Mesodermal cell (in vitro differentiated cells): Measurements from ENCODE around the gene SOHLH2. TPM values are rescaled to one million over a fixed set of nuclear protein-coding genes. Genes with fewer than 3 reads are reported as not detected.

Experiments
- H3K27ac ChIP-seq: 2 replicates; pipeline ENCODE4 v1.7.0; 2013; ENCODE audit warnings: mild to moderate bottlenecking, low read depth, low read length, moderate library complexity; ENCODE audit not compliant: severe bottlenecking
- H3K36me3 ChIP-seq: 2 replicates; pipeline ENCODE4 v1.7.1; 2013; ENCODE audit warnings: mild to moderate bottlenecking, low read length, moderate library complexity; ENCODE audit not compliant: control insufficient read depth, insufficient read depth
- H3K4me1 ChIP-seq: one replicate; pipeline ENCODE4 v1.7.1; 2013; ENCODE audit warnings: mild to moderate bottlenecking, low read length; ENCODE audit not compliant: insufficient read depth, control insufficient read depth, poor library complexity, severe bottlenecking
- H3K4me3 ChIP-seq: 2 replicates; pipeline ENCODE4 v1.7.0; 2013; ENCODE audit warnings: low read length, control low read depth, mild to moderate bottlenecking; ENCODE audit not compliant: insufficient read depth, poor library complexity, severe bottlenecking; ENCODE audit errors: extremely low read depth
- H3K9me3 ChIP-seq: 2 replicates; pipeline ENCODE4 v1.7.1; 2013; ENCODE audit warnings: mild to moderate bottlenecking, low read length, moderate library complexity; ENCODE audit not compliant: control insufficient read depth
- WGBS, 2 experiments: methylation state at CpG; one replicate each; pipeline ENCODE4 v1.1.5; 2013; ENCODE audit warnings: missing lambda C conversion rate in 2 of 2; ENCODE audit not compliant: insufficient coverage in 2 of 2; 5-methylcytosine and 5-hydroxymethylcytosine counted together
- polyA plus RNA-seq, 2 experiments: library from polyadenylated mRNA; stranded (reverse); fragments of 50-300 nt; gene quantifications; one replicate each; pipeline ENCODE4 v1.2.3, GENCODE V29; 2013

Gene SOHLH2
- 0.22 TPM for polyA plus RNA-seq (2013, experiment 1 of 2)
- polyA plus RNA-seq (2013, experiment 2 of 2) = 0.66 TPM

- no peaks in the 10 kb centered on the region for H3K9me3 ChIP-seq
- H3K4me3 ChIP-seq = no peak within 1 kb of the TSS
- no peaks in the 10 kb centered on the region for H3K4me1 ChIP-seq
- H3K27ac ChIP-seq = no peak within 1 kb of the TSS
- WGBS, 2 experiments = 94 to 96% methylated on average over 29 to 47 of the region's 53 CpGs
- H3K36me3 ChIP-seq = no peaks in the 10 kb centered on the region
These were observed at the start of gene SOHLH2 for GRCh38 chr13:36214163-36214921. Gene SOHLH2 (minus strand): TSS chr13:36214556. CDS start chr13:36214526, 30 bp downstream.

GRCh38 chr13:36261976-36262375 is 47.6 kb upstream of the SOHLH2 start:
- H3K4me1 ChIP-seq = no peaks in the 10 kb centered on the region
- no peaks in the 10 kb centered on the region for H3K9me3 ChIP-seq
- no peak overlapping the region for H3K4me3 ChIP-seq
- no peaks in the 10 kb centered on the region for H3K36me3 ChIP-seq
- H3K27ac ChIP-seq = no peak overlapping the region

- WGBS, 2 experiments = 86 to 87% methylated on average over 3 of the region's 3 CpGs
- Histone ChIP-seq H3K4me3 (no peak overlapping the region), H3K4me1 (no peaks in the 10 kb centered on the region), H3K36me3 (no peaks in the 10 kb centered on the region), H3K9me3 (no peaks in the 10 kb centered on the region), H3K27ac (no peak overlapping the region)
These were observed 46.7 kb upstream of the SOHLH2 start for GRCh38 chr13:36261011-36261410.

- Histone ChIP-seq H3K36me3 (no peaks in the 10 kb centered on the region), H3K4me3 (no peak overlapping the region), H3K9me3 (no peaks in the 10 kb centered on the region), H3K27ac (no peak overlapping the region), H3K4me1 (no peaks in the 10 kb centered on the region)
- 95 to 98% methylated on average over 6 to 8 of the region's 8 CpGs for WGBS, 2 experiments
These were observed 45.2 kb upstream of the SOHLH2 start for GRCh38 chr13:36259361-36260137.

GRCh38 chr13:36258831-36259230 is 44.5 kb upstream of the SOHLH2 start:
- Histone ChIP-seq H3K27ac (no peak overlapping the region), H3K4me3 (no peak overlapping the region), H3K4me1 (no peaks in the 10 kb centered on the region), H3K36me3 (no peaks in the 10 kb centered on the region), H3K9me3 (no peaks in the 10 kb centered on the region)
- WGBS, 2 experiments = 87 to 90% methylated on average over 8 of the region's 8 CpGs

GRCh38 chr13:36251526-36251925 is 37.2 kb upstream of the SOHLH2 start:
- Histone ChIP-seq H3K36me3 (peaks cover 11% of the 10 kb centered on the region), H3K27ac (no peak overlapping the region), H3K4me1 (no peaks in the 10 kb centered on the region), H3K4me3 (no peak overlapping the region), H3K9me3 (peaks cover 11% of the 10 kb centered on the region)

GRCh38 chr13:36251017-36251416 is 36.7 kb upstream of the SOHLH2 start:
- Histone ChIP-seq H3K4me3 (no peak overlapping the region), H3K4me1 (no peaks in the 10 kb centered on the region), H3K36me3 (peaks cover 11% of the 10 kb centered on the region), H3K27ac (no peak overlapping the region), H3K9me3 (peaks cover 11% of the 10 kb centered on the region)
- WGBS, 2 experiments = 93 to 100% methylated on average over 2 of the region's 4 CpGs

GRCh38 chr13:36248700-36249099 is 34.3 kb upstream of the SOHLH2 start:
- peaks cover 11% of the 10 kb centered on the region for H3K36me3 ChIP-seq
- H3K27ac ChIP-seq = no peak overlapping the region
- H3K4me1 ChIP-seq = no peaks in the 10 kb centered on the region
- no peak overlapping the region for H3K4me3 ChIP-seq
- peaks cover 11% of the 10 kb centered on the region for H3K9me3 ChIP-seq

GRCh38 chr13:36244990-36245389 is 30.6 kb upstream of the SOHLH2 start:
- WGBS, 2 experiments = 91% methylated on average over 1 of the region's 1 CpG; no CpG with 5 or more reads in 1 of the 2 experiments
- H3K36me3 ChIP-seq = peaks cover 11% of the 10 kb centered on the region
- peaks cover 11% of the 10 kb centered on the region for H3K9me3 ChIP-seq
- no peak overlapping the region for H3K27ac ChIP-seq
- H3K4me1 ChIP-seq = no peaks in the 10 kb centered on the region
- H3K4me3 ChIP-seq = no peak overlapping the region

GRCh38 chr13:36244073-36244472 is 29.7 kb upstream of the SOHLH2 start:
- H3K27ac ChIP-seq = no peak overlapping the region
- H3K9me3 ChIP-seq = peaks cover 11% of the 10 kb centered on the region
- 80 to 100% methylated on average over 1 of the region's 2 CpGs for WGBS, 2 experiments
- no peak overlapping the region for H3K4me3 ChIP-seq
- H3K4me1 ChIP-seq = no peaks in the 10 kb centered on the region
- peaks cover 11% of the 10 kb centered on the region for H3K36me3 ChIP-seq

- Histone ChIP-seq H3K4me1 (no peaks in the 10 kb centered on the region), H3K36me3 (peaks cover 9% of the 10 kb centered on the region), H3K27ac (no peak overlapping the region), H3K4me3 (no peak overlapping the region), H3K9me3 (peaks cover 11% of the 10 kb centered on the region)
- WGBS, 2 experiments = 80 to 100% methylated on average over 1 of the region's 2 CpGs
These were observed 28.4 kb upstream of the SOHLH2 start for GRCh38 chr13:36242761-36243160.
